ENCODE results near the gene DAGLA. TPM values are rescaled to one million over a fixed set of nuclear protein-coding genes. Genes with fewer than 3 reads are reported as not detected.
"Not testable (repeated sequence)": the region's sequence is repeated elsewhere in the genome, so short reads cannot be mapped to it uniquely, and the experiment has no call there.

The DAGLA gene
- total RNA-seq, 1 experiment from 2014 or later: 8.6 TPM

- no peak for TF ChIP-seq EZH2 (IDR thresholded peaks at IDR 0.05; ENCODE audit: low read length, unreplicated experiment)
- TF ChIP-seq, protein P1, sequence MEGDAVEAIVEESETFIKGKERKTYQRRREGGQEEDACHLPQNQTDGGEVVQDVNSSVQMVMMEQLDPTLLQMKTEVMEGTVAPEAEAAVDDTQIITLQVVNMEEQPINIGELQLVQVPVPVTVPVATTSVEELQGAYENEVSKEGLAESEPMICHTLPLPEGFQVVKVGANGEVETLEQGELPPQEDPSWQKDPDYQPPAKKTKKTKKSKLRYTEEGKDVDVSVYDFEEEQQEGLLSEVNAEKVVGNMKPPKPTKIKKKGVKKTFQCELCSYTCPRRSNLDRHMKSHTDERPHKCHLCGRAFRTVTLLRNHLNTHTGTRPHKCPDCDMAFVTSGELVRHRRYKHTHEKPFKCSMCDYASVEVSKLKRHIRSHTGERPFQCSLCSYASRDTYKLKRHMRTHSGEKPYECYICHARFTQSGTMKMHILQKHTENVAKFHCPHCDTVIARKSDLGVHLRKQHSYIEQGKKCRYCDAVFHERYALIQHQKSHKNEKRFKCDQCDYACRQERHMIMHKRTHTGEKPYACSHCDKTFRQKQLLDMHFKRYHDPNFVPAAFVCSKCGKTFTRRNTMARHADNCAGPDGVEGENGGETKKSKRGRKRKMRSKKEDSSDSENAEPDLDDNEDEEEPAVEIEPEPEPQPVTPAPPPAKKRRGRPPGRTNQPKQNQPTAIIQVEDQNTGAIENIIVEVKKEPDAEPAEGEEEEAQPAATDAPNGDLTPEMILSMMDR (conservative IDR thresholded peaks at IDR 0.05; ENCODE audit: low read depth, low read length): no peak
- DNase-seq (no peak), ATAC-seq (no peak)
- no TSS peak for BruUV-seq (replicated peaks)
- H3K27me3 ChIP-seq (ENCODE audit: low read length): no peaks in the 10 kb centered on the region
- no peaks in the 10 kb centered on the region for H3K9me3 ChIP-seq (ENCODE audit: low read length)
- no peaks in the 10 kb centered on the region for H3K79me2 ChIP-seq (ENCODE audit: low read length)
- CTCF ChIA-PET: interaction anchor here (0.5 kb wide), 1 partner anchor 79 kb away, joined by 3 read pairs; no protein-coding TSS in a partner anchor
- no peak overlapping the region for H3K27ac ChIP-seq (ENCODE audit: low read length)
- intact Hi-C loops (cut with micrococcal nuclease): no loop called here
- no peaks in the 10 kb centered on the region for H3K9me2 ChIP-seq (replicated peaks; ENCODE audit: low read length)
- H3K4me3 ChIP-seq (ENCODE audit: low read length): no peak overlapping the region
- no peaks in the 10 kb centered on the region for H4K20me1 ChIP-seq (ENCODE audit: low read length)
- H3K4me1 ChIP-seq (ENCODE audit: insufficient read depth, low read length): no peaks in the 10 kb centered on the region
- H3K4me2 ChIP-seq (ENCODE audit: low read length): no peak overlapping the region
- no peaks in the 10 kb centered on the region for H3F3A ChIP-seq (ENCODE audit: low read length, unreplicated experiment)
- no peak overlapping the region for H3K9ac ChIP-seq (ENCODE audit: low read length)
- no peaks in the 10 kb centered on the region for H3K36me3 ChIP-seq (ENCODE audit: low read depth, low read length)
- POLR2A ChIA-PET (ENCODE audit: unreplicated experiment): no interaction called here
- no peak overlapping the region for H2AFZ ChIP-seq (ENCODE audit: low read length)
These were observed 29.2 kb upstream of the DAGLA start for GRCh38 chr11:61650781-61651571.

DNA sequence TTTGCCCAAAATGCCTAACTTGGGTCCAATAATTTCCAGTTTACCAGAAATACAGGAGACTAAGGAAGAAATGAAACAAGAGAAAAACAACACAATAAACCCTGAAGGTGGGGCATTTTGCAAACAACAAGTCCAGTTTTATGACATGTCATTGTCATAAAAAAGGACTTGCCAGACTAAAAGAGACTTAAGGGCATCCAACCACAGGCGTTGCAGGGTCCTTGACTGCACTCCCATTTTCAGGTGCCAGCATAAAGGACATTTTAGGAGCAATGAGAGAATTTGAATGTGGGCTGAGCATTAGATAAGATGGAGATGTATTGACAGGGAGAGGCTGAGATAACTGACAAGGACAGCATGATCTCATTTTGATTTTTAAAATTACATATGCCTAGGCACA is 28.1 kb upstream of the DAGLA start:
- no peak overlapping the region for H3K9ac ChIP-seq (ENCODE audit: low read length)
- intact Hi-C loops (cut with micrococcal nuclease): no loop called here
- no peaks in the 10 kb centered on the region for H4K20me1 ChIP-seq (ENCODE audit: low read length)
- POLR2A ChIA-PET (ENCODE audit: unreplicated experiment): no interaction called here
- no peaks in the 10 kb centered on the region for H3K27me3 ChIP-seq (ENCODE audit: low read length)
- H3K4me1 ChIP-seq (ENCODE audit: insufficient read depth, low read length): no peaks in the 10 kb centered on the region
- BruUV-seq (replicated peaks): no TSS peak
- CTCF ChIA-PET: no interaction called here
- DNase-seq (no peak), ATAC-seq (peak; percentile 22; the same call in 1 of the 2 replicates)
- TF ChIP-seq EZH2phosphoT487 (IDR thresholded peaks at IDR 0.05; ENCODE audit: borderline replicate concordance, low read length): no peak
- TF ChIP-seq, protein P1 (conservative IDR thresholded peaks at IDR 0.05; ENCODE audit: low read depth, low read length): no peak
- TF ChIP-seq EZH2 (IDR thresholded peaks at IDR 0.05; ENCODE audit: low read length, unreplicated experiment): no peak
- H3K9me2 ChIP-seq (replicated peaks; ENCODE audit: low read length): no peaks in the 10 kb centered on the region
- no peaks in the 10 kb centered on the region for H3K79me2 ChIP-seq (ENCODE audit: low read length)
- H3F3A ChIP-seq (ENCODE audit: low read length, unreplicated experiment): no peaks in the 10 kb centered on the region
- no peak overlapping the region for H2AFZ ChIP-seq (ENCODE audit: low read length)
- H3K4me2 ChIP-seq (ENCODE audit: low read length): no peak overlapping the region
- no peaks in the 10 kb centered on the region for H3K36me3 ChIP-seq (ENCODE audit: low read depth, low read length)
- no peaks in the 10 kb centered on the region for H3K9me3 ChIP-seq (ENCODE audit: low read length)
- H3K4me3 ChIP-seq (ENCODE audit: low read length): no peak overlapping the region
- H3K27ac ChIP-seq (ENCODE audit: low read length): no peak overlapping the region

GRCh38 chr11:61654397-61654829 is 25.8 kb upstream of the DAGLA start:
- Histone ChIP-seq H3K9ac (ENCODE audit: low read length) (no peak overlapping the region), H3K27ac (ENCODE audit: low read length) (no peak overlapping the region), H4K20me1 (ENCODE audit: low read length) (no peaks in the 10 kb centered on the region), H2AFZ (ENCODE audit: low read length) (no peak overlapping the region), H3K79me2 (ENCODE audit: low read length) (no peaks in the 10 kb centered on the region), H3K4me3 (ENCODE audit: low read length) (no peak overlapping the region), H3K9me3 (ENCODE audit: low read length) (no peaks in the 10 kb centered on the region), H3K36me3 (ENCODE audit: low read depth, low read length) (no peaks in the 10 kb centered on the region), H3K4me1 (ENCODE audit: insufficient read depth, low read length) (peaks cover 7% of the 10 kb centered on the region), H3K4me2 (ENCODE audit: low read length) (no peak overlapping the region), H3F3A (ENCODE audit: low read length, unreplicated experiment) (no peaks in the 10 kb centered on the region), H3K9me2 (replicated peaks; ENCODE audit: low read length) (no peaks in the 10 kb centered on the region), H3K27me3 (ENCODE audit: low read length) (no peaks in the 10 kb centered on the region)
- CTCF ChIA-PET: interaction anchor here (0.6 kb wide), 1 partner anchor 26 kb away, joined by 3 read pairs; no protein-coding TSS in a partner anchor
- ATAC-seq: no peak
- intact Hi-C loops (cut with micrococcal nuclease): no loop called here
- no TSS peak for BruUV-seq (replicated peaks)
- POLR2A ChIA-PET (ENCODE audit: unreplicated experiment): no interaction called here
- TF ChIP-seq, protein P1 (conservative IDR thresholded peaks at IDR 0.05; ENCODE audit: low read depth, low read length): no peak
- DNase-seq: no peak

GRCh38 chr11:61655266-61656159 is 24.7 kb upstream of the DAGLA start:
- H3K9me3 ChIP-seq (ENCODE audit: low read length); H3K4me3 ChIP-seq (ENCODE audit: low read length); BruUV-seq (replicated peaks); H3K27ac ChIP-seq (ENCODE audit: low read length); H3K79me2 ChIP-seq (ENCODE audit: low read length); CTCF ChIA-PET; DNase-seq; H3K4me2 ChIP-seq (ENCODE audit: low read length); H3K9me2 ChIP-seq (replicated peaks; ENCODE audit: low read length); H3K9ac ChIP-seq (ENCODE audit: low read length); H3K27me3 ChIP-seq (ENCODE audit: low read length); POLR2A ChIA-PET (ENCODE audit: unreplicated experiment); H4K20me1 ChIP-seq (ENCODE audit: low read length); H3K4me1 ChIP-seq (ENCODE audit: insufficient read depth, low read length); H2AFZ ChIP-seq (ENCODE audit: low read length); ATAC-seq; H3F3A ChIP-seq (ENCODE audit: low read length, unreplicated experiment); H3K36me3 ChIP-seq (ENCODE audit: low read depth, low read length); intact Hi-C loops (cut with micrococcal nuclease): not testable (repeated sequence)

All from PC-3 (cell line).